ENCODE data around the gene CTNNA2.

Gene CTNNA2

GRCh38 chr2:80258341-80258740 is 745.5 kb downstream of the CTNNA2 start:
- peaks cover 3% of the 10 kb centered on the region for H3K9me3 Mint-ChIP-seq
- no peak overlapping the region for H3K27ac Mint-ChIP-seq
- H3K36me3 Mint-ChIP-seq (ENCODE audit: low read depth), result no peaks in the 10 kb centered on the region
- H3K27me3 Mint-ChIP-seq, result no peaks in the 10 kb centered on the region
- DNase-seq, result no peak
- no peak for ATAC-seq
- no peak overlapping the region for H3K4me3 Mint-ChIP-seq
- H3K4me1 Mint-ChIP-seq, result no peaks in the 10 kb centered on the region

GRCh38 chr2:80258793-80259192 is 745.9 kb downstream of the CTNNA2 start:
- Mint-ChIP-seq H3K9me3 (no peaks in the 10 kb centered on the region), H3K27me3 (no peaks in the 10 kb centered on the region), H3K36me3 (ENCODE audit: low read depth) (no peaks in the 10 kb centered on the region), H3K27ac (no peak overlapping the region), H3K4me1 (no peaks in the 10 kb centered on the region), H3K4me3 (no peak overlapping the region)
- no peak for DNase-seq
- ATAC-seq, result no peak

- Mint-ChIP-seq H3K4me3 (no peak overlapping the region), H3K4me1 (no peaks in the 10 kb centered on the region)
- no peak for ATAC-seq
Observed at GRCh38 chr2:80259292-80259691, 746.4 kb downstream of the CTNNA2 start.

GRCh38 chr2:80266231-80266630 is 753.4 kb downstream of the CTNNA2 start:
- ATAC-seq, result no peak
- Mint-ChIP-seq H3K9me3 (peaks cover 13% of the 10 kb centered on the region), H3K36me3 (ENCODE audit: low read depth) (no peaks in the 10 kb centered on the region), H3K4me1 (no peaks in the 10 kb centered on the region), H3K4me3 (no peak overlapping the region), H3K27me3 (no peaks in the 10 kb centered on the region), H3K27ac (no peak overlapping the region)
- no peak for DNase-seq

More at GRCh38 chr2:80259292-80259691, 746.4 kb downstream of the CTNNA2 start:
- Mint-ChIP-seq H3K27ac (no peak overlapping the region), H3K27me3 (no peaks in the 10 kb centered on the region), H3K9me3 (no peaks in the 10 kb centered on the region), H3K36me3 (ENCODE audit: low read depth) (no peaks in the 10 kb centered on the region)
- no peak for DNase-seq

GRCh38 chr2:80269806-80270205 is 757.0 kb downstream of the CTNNA2 start:
- Mint-ChIP-seq H3K9me3 (peaks cover 16% of the 10 kb centered on the region), H3K27me3 (no peaks in the 10 kb centered on the region), H3K36me3 (ENCODE audit: low read depth) (no peaks in the 10 kb centered on the region), H3K4me1 (no peaks in the 10 kb centered on the region), H3K27ac (no peak overlapping the region), H3K4me3 (no peak overlapping the region)
- no peak for ATAC-seq
- DNase-seq, result no peak

- H3K27ac Mint-ChIP-seq, result no peak overlapping the region
- no peaks in the 10 kb centered on the region for H3K27me3 Mint-ChIP-seq
- no peak for ATAC-seq
- H3K4me1 Mint-ChIP-seq, result no peaks in the 10 kb centered on the region
- no peaks in the 10 kb centered on the region for H3K36me3 Mint-ChIP-seq (ENCODE audit: low read depth)
- DNase-seq, result no peak
- peaks cover 5% of the 10 kb centered on the region for H3K9me3 Mint-ChIP-seq
- no peak overlapping the region for H3K4me3 Mint-ChIP-seq
Observed at GRCh38 chr2:80280598-80280997, 767.7 kb downstream of the CTNNA2 start.

- no peak for ATAC-seq
- DNase-seq, result no peak
Observed at GRCh38 chr2:80281049-80281448, 768.2 kb downstream of the CTNNA2 start.

GRCh38 chr2:80288576-80288975 is 775.7 kb downstream of the CTNNA2 start:
- peaks cover 9% of the 10 kb centered on the region for H3K9me3 Mint-ChIP-seq

More at GRCh38 chr2:80281049-80281448, 768.2 kb downstream of the CTNNA2 start:
- H3K27me3 Mint-ChIP-seq, result no peaks in the 10 kb centered on the region
- H3K27ac Mint-ChIP-seq, result no peak overlapping the region
- peaks cover 5% of the 10 kb centered on the region for H3K9me3 Mint-ChIP-seq
- H3K4me3 Mint-ChIP-seq, result no peak overlapping the region
- H3K36me3 Mint-ChIP-seq (ENCODE audit: low read depth), result no peaks in the 10 kb centered on the region
- no peaks in the 10 kb centered on the region for H3K4me1 Mint-ChIP-seq

GRCh38 chr2:80291656-80292055 is 778.8 kb downstream of the CTNNA2 start:
- no peaks in the 10 kb centered on the region for H3K27me3 Mint-ChIP-seq
- ATAC-seq (no peak), DNase-seq (no peak)

More at GRCh38 chr2:80288576-80288975, 775.7 kb downstream of the CTNNA2 start:
- ATAC-seq (no peak), DNase-seq (no peak)
- Mint-ChIP-seq H3K4me1 (no peaks in the 10 kb centered on the region), H3K27me3 (no peaks in the 10 kb centered on the region), H3K4me3 (no peak overlapping the region), H3K27ac (no peak overlapping the region), H3K36me3 (ENCODE audit: low read depth) (no peaks in the 10 kb centered on the region)

GRCh38 chr2:80292474-80292873 is 779.6 kb downstream of the CTNNA2 start:
- ATAC-seq, result no peak
- peaks cover 4% of the 10 kb centered on the region for H3K9me3 Mint-ChIP-seq
- no peak for DNase-seq
- H3K4me3 Mint-ChIP-seq, result no peak overlapping the region
- H3K27me3 Mint-ChIP-seq, result no peaks in the 10 kb centered on the region
- no peaks in the 10 kb centered on the region for H3K36me3 Mint-ChIP-seq (ENCODE audit: low read depth)
- no peak overlapping the region for H3K27ac Mint-ChIP-seq
- no peaks in the 10 kb centered on the region for H3K4me1 Mint-ChIP-seq

More at GRCh38 chr2:80291656-80292055, 778.8 kb downstream of the CTNNA2 start:
- Mint-ChIP-seq H3K9me3 (peaks cover 8% of the 10 kb centered on the region), H3K27ac (no peak overlapping the region), H3K36me3 (ENCODE audit: low read depth) (no peaks in the 10 kb centered on the region), H3K4me1 (no peaks in the 10 kb centered on the region), H3K4me3 (no peak overlapping the region)

GRCh38 chr2:80293039-80293438 is 780.2 kb downstream of the CTNNA2 start:
- peaks cover 4% of the 10 kb centered on the region for H3K9me3 Mint-ChIP-seq

GRCh38 chr2:80298954-80299353 is 786.1 kb downstream of the CTNNA2 start:
- ATAC-seq (no peak), DNase-seq (no peak)
- Mint-ChIP-seq H3K27me3 (peaks cover 31% of the 10 kb centered on the region), H3K4me1 (no peaks in the 10 kb centered on the region), H3K36me3 (ENCODE audit: low read depth) (peaks cover 1% of the 10 kb centered on the region), H3K4me3 (no peak overlapping the region), H3K9me3 (no peaks in the 10 kb centered on the region), H3K27ac (no peak overlapping the region)

More at GRCh38 chr2:80293039-80293438, 780.2 kb downstream of the CTNNA2 start:
- Mint-ChIP-seq H3K4me1 (no peaks in the 10 kb centered on the region), H3K4me3 (no peak overlapping the region), H3K27ac (no peak overlapping the region), H3K36me3 (ENCODE audit: low read depth) (no peaks in the 10 kb centered on the region), H3K27me3 (no peaks in the 10 kb centered on the region)
- no peak for ATAC-seq
- DNase-seq, result no peak

- H3K27me3 Mint-ChIP-seq, result peaks cover 36% of the 10 kb centered on the region
- no peak overlapping the region for H3K4me3 Mint-ChIP-seq
- H3K36me3 Mint-ChIP-seq (ENCODE audit: low read depth), result peaks cover 1% of the 10 kb centered on the region
- H3K27ac Mint-ChIP-seq, result no peak overlapping the region
- no peak for ATAC-seq
- no peaks in the 10 kb centered on the region for H3K4me1 Mint-ChIP-seq
- no peaks in the 10 kb centered on the region for H3K9me3 Mint-ChIP-seq
- DNase-seq, result no peak
Observed at GRCh38 chr2:80299661-80300060, 786.8 kb downstream of the CTNNA2 start.

- Mint-ChIP-seq H3K27me3 (peaks cover 42% of the 10 kb centered on the region), H3K4me3 (no peak overlapping the region)
- no peak for ATAC-seq
Observed at GRCh38 chr2:80300346-80300745, 787.5 kb downstream of the CTNNA2 start.

GRCh38 chr2:80300954-80301353 is 788.1 kb downstream of the CTNNA2 start:
- DNase-seq (no peak), ATAC-seq (no peak)
- peaks cover under 1% of the 10 kb centered on the region for H3K9me3 Mint-ChIP-seq
- no peaks in the 10 kb centered on the region for H3K4me1 Mint-ChIP-seq
- H3K36me3 Mint-ChIP-seq (ENCODE audit: low read depth), result peaks cover 1% of the 10 kb centered on the region
- H3K27me3 Mint-ChIP-seq, result peaks cover 48% of the 10 kb centered on the region
- H3K27ac Mint-ChIP-seq, result no peak overlapping the region
- no peak overlapping the region for H3K4me3 Mint-ChIP-seq

More at GRCh38 chr2:80300346-80300745, 787.5 kb downstream of the CTNNA2 start:
- Mint-ChIP-seq H3K4me1 (no peaks in the 10 kb centered on the region), H3K9me3 (no peaks in the 10 kb centered on the region), H3K27ac (no peak overlapping the region), H3K36me3 (ENCODE audit: low read depth) (peaks cover 1% of the 10 kb centered on the region)
- DNase-seq, result no peak

GRCh38 chr2:80302001-80302313 is 789.1 kb downstream of the CTNNA2 start:
- Mint-ChIP-seq H3K9me3 (peaks cover 5% of the 10 kb centered on the region), H3K27ac (no peak overlapping the region), H3K4me3 (no peak overlapping the region), H3K27me3 (peaks cover 53% of the 10 kb centered on the region), H3K4me1 (no peaks in the 10 kb centered on the region), H3K36me3 (ENCODE audit: low read depth) (peaks cover 1% of the 10 kb centered on the region)
- DNase-seq, result no peak
- no peak for ATAC-seq
